Stimulated activated CD4-positive, alpha-beta T cell treated with anti-CD3 and anti-CD28 coated beads, TNF-alpha, amount 100 ng/mL, for 48 hours (primary cell): Measurements from ENCODE around the gene ALDH1A2.
"Not testable (repeated sequence)": the region's sequence is repeated elsewhere in the genome, so short reads cannot be mapped to it uniquely, and the experiment has no call there.

Experiments
- DNase-seq, 3 donors: peaks; one replicate each; pipeline ENCODE4 v3.0.0-alpha.2; 2020; ENCODE audit warnings: low read depth in 3 of 3

ALDH1A2 gene

DNA sequence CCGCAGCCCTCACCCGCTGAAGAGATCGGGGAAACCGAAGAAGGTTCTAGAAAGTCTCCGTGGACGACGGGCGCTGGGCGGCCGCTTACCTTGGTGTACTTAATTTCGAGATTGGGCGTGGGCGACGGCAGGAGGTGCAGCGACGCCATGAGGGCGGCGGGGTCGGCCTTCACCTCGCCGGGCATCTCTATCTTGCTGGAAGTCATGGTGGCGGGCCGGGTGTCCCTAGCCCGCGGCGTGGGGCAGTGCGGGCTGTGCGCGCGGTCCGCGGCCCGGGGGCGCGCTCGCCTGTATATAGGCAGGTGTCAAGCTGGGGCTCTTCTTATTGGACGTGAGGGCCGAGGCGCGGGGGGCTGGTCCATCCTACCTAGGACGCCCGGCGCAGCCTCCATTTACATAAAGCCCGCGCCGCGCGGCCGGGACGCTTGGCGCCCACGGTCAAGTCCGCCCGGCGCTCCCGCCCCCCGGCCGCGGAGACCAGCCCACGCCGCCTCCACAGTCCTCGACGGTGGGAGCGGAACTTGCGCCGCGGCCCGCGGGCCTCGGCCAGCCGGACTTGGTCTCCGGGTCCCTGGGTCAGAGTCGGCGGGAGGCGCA lies at the start of gene ALDH1A2:
TSS of gene ALDH1A2 (minus strand) at position 267 of the 597 bp plus-strand sequence. CDS start at position 206, 61 bp downstream.
- DNase-seq, result no peak

DNA sequence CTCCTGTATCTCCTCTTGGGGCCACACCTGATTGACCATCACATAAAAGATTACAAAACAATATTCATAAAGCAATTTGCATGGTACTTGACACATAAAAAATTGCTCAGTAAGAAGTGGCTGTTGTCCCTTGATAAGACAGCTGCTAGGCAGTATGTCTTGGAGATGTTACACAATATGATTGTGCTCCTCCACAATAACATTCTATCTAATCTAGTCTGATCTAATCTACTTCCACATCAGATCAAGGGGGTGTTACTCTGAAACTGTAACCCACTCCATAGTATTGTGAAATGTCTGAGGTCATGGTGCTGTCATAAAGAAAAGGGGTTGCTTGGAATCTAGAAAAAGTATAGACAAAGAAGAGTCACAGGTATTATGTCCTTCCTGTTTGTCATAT lies 49.3 kb upstream of the ALDH1A2 start:
- no peak for DNase-seq

DNA sequence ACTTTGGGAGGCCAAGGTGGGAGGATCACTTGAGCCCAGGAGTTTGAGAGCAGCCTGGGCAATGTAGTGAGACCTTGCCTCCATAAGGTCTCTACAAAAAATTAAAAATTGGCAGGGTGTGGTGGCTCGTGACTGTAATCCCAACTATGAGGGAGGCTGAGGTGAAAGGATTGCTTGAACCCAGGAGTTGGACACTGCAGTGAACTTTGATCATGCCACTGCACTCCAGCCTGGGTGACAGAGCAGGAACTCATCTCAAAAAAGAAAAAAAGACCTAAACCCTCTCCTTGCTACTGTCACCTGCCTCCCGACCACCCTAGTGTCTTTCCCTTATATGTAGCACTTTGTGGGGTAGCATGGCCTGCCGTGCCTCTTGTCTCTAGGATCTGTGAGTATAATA lies 48.9 kb upstream of the ALDH1A2 start:
- no peak for DNase-seq

DNA sequence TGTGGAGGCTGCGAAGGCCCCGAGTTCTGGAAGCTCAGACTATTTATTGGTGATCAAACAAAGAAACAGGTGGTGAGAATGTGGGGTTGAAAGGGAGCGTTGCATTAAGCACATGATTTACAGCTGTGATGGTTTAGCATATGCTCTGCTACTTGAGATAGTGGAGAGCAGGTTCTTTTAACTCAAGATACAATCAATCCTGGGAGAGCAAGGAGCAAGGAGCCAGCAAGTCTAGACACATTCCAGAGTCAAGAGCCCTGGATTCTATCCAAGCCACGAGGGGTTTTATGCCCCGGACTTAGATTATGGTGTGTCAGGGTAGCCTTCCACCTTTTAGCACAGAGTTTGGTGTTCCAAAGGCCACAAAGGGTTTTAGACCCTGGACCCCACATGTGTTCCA lies 47.8 kb upstream of the ALDH1A2 start:
- DNase-seq, result not testable (repeated sequence)

DNA sequence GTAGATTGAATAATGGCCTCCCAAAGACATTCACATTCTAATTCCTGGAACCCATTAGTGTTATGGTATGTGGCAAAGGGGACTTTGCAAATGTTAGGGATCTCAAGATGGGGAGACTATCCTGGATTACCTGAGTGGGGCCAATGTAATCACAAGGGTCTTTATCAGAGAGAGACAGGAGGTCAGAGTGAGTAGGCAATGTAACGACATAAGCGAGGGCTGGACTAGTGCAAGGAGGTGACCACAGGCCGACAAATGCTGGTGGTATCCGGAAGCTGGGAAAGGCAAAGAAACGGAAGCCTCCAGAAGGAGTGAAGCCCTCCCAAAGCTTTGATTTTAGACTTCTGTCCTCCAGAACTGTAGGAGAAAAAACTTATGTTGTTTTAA lies 46.2 kb upstream of the ALDH1A2 start:
- DNase-seq, result no peak

DNA sequence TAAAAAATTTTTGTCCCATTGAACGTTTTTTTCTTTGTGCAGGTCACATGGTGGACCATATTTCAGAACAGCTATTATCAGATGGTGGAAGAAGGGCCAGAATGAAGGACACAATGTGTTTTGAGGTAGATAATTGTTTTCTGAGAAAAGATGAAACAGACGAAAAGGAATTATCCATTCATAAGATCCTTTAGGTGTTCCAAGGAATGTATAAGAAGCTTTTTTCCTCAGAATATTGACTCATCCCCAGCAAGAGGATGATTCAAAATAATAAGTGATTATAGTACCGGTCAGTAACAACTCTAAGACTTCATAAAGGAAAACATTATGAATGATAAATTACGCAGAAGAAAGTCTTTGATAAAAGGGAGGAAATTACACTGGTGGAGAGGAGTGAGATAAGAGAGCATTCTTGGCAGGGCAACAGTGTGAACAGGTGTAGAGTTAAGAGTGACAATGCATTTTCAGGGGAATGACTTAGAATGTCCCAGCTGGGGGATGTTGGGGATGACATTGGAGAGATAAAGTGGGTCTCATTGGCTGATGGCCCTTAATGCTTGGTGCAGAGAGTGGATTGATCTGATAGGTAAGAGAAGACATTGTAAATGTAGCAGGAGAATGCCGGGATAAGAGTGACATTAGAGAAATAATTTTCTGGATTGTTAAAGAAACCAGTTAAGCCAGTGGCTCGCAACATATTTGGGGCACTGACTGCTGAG lies 45.6 kb upstream of the ALDH1A2 start:
- no peak for DNase-seq

DNA sequence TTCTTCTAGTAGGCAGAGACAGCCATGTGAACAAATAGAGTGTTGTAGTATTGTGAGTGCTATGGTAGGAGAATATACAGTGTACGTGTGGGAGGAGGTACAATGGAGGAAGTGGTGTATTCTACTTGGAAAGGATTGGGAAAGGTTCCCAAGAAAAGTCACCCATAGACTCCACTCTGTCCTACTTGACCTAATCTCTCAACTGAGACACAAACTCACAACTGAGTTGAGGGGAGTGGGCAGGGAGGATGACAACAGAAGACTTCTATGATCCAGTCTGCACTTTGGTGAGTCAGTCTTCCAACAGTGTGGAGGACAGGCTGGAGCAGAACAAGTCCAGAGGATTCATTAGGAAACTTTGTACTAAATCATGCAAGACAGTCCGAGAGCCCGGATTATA lies 43.9 kb upstream of the ALDH1A2 start:
- DNase-seq, result no peak

DNA sequence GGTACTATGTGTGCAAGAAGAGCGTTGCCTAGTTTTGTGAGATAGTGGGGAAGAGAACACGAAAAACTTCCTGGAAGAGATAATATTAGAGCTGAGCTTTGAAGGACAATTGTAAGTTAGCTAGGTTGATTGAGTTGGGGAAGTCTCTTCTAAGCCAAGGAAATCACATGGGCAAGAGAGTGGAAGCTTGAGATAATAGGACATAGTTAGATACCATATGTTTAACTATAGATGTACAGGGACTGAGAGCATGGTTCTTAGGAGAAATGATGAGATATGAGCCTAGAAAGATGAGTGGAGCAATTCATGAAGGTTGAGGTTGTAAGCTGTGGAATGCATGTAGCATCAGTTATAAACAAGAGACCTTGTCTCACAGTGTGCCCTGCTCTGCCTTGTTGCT lies 42.6 kb upstream of the ALDH1A2 start:
- DNase-seq, result no peak

DNA sequence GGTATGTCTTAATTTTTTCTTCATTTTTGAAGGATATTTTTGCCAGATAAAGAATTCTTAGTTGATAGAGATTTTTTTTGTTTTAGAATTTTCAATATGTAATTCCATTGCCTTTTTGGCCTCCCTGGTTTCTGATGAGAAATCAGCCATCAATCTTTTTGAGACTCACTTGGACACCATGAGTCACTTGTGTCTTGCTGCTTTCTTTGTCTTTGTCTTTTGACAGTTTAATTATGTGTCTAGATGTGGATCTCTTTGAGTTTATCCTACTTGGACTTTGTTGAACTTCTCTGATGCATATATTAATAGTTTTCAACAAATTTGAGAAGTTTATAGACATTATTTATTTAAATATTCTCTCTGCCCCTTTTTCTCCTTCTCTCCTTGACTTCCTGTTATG lies 38.0 kb upstream of the ALDH1A2 start:
- no peak for DNase-seq

DNA sequence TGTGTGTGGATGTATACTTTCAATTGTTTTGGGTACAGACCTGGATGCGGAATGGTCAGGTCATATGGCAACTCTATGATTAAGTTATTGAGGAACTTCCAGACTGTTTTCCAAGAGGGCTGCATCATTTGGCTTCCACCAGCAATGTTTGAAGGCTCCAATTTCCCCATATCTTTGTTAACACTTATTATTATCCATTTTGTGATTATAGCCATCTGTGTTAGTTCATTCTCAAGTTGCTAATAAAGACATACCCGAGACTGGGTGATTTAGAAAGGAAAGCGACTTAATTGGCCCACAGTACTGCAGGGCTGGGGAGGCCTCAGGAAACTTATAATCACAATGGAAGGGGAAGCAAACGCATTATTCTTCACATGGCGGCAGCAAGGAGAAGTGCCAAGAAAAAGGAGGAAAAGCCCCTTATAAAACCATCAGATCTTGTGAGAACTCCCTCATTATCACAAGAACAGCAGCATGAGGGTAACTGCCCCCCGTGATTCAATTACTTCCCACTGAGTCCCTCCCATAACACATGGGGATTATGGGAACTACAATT lies 31.1 kb upstream of the ALDH1A2 start:
- no peak for DNase-seq

DNA sequence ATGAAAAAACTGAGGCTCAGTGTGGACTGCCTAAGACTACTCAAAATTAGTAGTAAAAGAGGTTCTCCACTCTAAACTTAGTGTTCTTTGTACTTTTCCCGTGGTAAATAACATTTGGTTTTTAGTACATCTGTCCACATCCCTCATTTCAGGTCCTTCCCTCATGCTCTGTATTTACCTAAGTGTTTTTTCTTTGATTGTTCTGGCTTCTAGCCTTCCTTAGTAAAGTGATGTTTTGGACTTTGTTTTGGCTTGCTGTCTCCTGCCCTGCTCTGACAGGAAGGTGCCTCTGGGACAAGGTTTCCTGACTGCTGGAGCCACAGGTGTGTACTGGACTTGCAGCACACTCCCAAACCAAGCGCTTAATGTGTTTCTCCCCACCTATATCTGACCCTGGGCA lies 29.9 kb upstream of the ALDH1A2 start:
- no peak for DNase-seq

DNA sequence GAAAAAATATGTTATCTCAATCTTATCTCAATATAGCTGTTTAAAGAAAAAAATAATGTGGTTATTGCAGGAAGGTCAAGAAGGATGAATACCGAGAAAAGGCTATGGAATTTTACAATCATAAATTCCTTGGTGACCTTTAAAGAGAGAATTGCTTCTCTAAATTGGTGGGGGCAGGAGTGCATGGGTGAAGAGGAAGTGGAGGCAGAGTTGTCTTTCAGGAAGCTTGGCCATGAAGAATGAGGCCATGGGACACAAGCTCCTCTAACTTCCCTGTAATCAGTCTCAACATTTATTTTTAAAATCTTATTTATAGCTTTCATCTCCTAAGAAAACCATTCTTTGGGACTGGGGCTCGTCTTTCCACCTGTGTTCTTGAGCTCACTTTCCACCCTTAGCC lies 22.4 kb upstream of the ALDH1A2 start:
- no peak for DNase-seq

DNA sequence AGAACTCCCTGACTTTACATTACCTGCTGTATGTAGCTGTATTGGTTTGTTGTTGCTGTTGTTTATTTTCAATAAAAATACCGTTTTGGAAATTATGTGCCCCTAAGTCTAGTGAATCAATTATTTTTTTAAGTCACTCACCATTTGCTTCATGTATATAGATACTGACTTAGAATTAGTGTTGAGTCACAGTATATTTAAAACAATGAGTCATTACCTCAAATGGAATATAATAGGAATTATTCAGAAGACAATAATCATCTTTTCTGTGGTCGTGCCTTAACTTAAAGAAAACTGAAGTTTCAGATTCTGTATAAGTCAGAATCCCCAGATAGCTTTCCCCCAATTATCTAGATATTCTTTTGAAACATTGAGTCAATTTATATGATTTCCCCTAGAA lies 21.0 kb upstream of the ALDH1A2 start:
- no peak for DNase-seq

DNA sequence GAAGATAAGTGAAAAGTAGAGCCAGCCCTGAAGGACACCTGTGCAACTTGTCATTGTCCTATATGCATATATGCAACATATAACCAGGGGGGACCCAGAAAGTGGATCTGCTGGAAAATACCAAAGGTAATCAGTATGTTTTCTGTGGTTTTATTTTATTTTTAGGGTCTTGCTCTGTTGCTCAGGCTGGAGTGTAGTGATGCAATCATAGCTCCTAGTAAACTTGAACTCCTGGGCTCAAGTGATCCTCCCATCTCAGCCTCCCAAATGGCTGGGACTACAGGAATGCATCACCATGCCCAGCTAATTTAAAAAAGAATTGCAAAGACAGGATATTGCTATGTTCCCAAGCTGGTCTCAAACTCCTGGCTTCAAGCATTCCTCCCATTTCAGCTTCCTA lies 18.0 kb upstream of the ALDH1A2 start:
- no peak for DNase-seq

DNA sequence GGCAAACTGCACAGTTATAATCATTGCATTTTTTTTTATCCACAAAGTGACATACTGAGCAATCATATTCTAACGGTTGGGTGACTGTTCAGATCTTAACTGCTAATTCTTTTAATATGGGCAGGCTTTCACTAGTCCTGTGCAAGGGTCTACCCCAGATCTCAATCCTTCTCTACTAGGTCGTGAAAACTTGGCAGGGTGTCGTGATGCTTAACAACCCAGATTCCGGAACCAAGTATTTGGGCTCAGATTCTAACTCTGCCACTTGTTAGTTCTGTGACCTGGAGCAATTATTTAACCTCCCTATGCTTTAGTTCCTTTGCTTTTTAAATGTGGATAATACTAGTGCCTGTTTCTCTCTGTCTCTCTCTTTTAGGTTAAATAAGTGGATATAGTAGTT lies 16.4 kb upstream of the ALDH1A2 start:
- DNase-seq, result no peak

DNA sequence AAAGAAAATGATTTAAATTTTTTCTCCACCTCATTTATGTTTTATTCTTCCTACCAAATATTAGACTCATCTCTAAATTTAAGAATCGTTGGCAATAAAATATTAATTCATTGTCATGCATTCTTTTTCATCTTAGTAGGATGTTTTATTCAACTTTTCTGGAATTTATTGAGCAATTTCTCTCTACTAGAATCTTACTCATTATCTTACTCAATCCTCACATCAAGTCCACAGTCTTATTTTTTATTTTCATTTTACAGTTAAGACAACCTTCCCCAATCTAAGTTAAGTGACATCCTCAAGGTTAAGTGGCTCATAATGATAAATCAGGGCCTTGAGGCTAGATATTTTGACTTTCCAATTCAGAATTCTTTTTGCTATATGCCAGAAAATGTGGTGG lies 15.9 kb upstream of the ALDH1A2 start:
- DNase-seq, result no peak

DNA sequence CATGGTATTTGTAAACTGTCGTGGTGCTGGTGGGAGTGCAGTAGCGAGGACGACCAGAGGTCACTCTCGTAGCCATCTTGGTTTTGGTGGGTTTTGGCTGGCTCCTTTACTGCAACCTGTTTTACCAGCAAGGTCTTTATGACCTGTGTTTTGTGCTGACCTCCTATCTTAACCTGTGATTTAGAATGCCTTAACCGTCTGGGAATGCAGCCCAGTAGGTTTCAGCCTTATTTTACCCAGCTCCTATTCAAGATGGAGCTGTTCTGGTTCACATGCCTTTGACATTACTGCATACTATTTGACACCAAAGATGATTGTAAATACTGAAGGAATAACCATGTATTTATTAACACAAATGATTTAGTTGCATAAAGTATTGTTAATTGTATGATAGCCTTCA lies 15.4 kb upstream of the ALDH1A2 start:
- not testable (repeated sequence) for DNase-seq

DNA sequence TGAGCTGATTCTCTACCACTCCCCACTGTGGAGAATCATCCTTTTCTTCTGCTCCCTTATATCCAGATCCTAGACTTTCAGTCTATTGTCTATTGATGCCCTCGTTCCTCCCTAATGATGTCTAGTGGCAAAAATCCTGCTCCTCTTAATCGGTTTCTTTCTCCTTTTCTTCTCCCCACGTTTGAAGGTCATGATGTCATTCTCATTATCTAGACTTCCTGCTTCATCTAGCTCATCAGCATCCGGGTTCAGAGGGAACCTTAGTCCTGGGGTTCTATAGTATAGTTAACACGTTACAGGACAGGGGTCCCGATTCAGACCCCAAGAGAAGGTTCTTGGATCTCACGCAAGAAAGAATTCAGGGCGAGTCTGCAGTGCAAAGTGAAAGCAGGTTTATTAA lies 14.9 kb upstream of the ALDH1A2 start:
- no peak for DNase-seq

DNA sequence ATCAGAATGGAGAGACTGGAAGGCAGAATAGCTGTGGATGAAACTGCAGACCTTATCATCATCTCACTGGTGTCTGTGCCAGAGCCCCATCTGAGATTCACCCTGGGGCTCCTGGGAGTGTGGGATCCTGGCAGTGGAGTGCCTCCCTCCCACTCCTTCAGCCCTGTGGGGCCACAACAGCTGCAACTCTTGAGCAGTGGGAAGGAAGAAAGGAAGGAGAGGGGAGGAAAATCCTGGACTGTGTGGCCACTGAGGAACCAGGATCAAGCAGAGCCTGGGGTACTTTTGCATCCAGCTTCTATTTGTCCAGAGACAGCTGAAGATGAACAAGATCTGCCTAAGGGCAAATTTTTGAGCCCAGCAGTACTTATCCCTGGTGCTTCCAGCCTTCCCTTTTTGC lies 13.1 kb upstream of the ALDH1A2 start:
- DNase-seq, result no peak

DNA sequence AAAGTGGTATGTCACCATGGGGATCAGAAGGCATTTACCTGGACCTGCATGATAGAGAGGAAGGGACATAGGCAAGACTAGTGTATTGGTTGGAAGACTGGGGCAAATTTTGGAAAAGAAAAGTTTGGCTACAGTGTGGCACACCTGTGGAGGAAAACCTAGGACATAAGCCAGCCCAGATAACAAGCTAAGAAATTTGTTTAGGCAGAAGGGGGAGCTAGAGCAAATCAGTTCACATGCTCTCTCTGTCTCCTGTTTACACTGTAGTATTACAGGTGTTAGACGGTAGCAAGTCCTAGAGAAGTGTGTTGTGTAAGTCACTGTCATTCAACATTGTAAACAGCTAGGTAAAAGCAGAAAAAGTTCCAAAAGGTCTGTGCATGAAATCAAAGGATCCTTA lies 11.9 kb upstream of the ALDH1A2 start:
- no peak for DNase-seq

DNA sequence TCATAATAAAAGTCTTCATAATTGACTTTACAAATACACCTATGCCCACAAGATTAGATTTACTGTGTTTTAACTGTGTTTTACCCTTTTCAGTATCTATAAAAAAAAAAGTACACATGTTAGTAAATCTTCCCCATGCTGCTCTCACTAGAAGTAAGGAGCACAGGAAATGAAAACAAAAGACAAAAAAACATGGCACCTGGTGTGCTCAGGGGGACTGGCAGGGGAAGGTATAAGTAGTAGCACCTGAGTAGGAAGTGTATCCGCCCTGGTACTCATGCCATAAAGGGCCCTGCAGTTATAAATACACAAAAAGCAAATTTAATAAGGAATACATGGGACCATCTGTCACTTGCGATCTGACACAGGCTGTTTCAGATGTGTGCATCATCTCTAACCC lies 8.9 kb upstream of the ALDH1A2 start:
- DNase-seq, result no peak

DNA sequence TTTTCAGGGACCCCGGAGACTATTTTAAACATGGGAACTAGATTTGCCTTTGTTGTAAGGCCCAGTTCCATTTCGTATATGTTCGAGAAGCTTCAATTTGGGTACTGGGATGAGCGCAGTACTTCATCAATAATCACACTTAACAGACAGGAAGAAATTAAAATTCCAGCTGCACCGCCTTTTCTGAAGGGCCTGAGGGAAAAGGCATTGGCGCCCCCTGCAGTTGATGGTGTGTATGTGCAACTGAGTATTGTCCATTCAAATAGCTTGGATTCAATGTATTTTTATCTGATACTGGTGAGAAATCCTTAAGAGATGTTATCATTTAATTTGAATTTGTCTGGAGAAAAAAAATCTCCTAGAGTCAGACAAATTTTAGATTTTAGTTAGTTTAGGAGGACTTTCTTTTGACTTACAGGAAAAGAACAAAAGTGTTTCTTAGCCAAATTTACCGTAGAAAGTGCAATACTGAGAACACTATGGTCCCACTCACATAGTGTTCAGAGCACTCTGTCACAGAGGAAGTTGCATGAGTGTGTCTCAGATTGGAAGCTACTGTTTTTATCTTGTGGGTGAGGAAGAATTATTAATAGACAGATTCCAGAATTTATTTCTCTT lies 5.4 kb upstream of the ALDH1A2 start:
- DNase-seq, result peak; percentile 17 to 40 (median 28)

DNA sequence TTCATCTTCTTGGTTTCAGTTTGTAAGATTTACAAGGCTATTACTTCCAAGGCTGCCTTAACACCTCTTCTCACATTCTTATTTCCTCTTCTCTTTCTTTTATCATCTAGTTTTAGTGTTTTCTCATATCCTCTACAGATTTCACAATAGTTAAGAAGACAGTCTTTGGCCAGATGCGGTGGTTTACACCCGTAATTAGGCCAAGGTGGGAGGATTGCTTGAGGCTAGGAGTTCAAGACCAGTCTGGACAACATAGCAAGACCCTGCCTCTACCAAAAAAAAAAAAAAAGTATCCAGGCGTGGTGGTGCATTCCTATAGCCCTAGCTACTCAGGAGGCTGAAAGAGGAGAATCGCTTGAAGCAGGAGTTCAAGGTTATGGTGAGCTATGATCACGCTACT lies 3.5 kb upstream of the ALDH1A2 start:
- DNase-seq, result no peak
